ENCODE data around the gene SPOCK1.

- no peak for TF ChIP-seq EZH2 (IDR thresholded peaks at IDR 0.05; ENCODE audit: borderline replicate concordance, low read depth, low read length, severe bottlenecking)
- no peak for TF ChIP-seq CTCF (IDR thresholded peaks at IDR 0.05; ENCODE audit: extremely low read depth in 1 of 2, insufficient read depth in 1 of 2, low read depth in 1 of 2, low read length in 2 of 2)
- no peak for TF ChIP-seq POLR2A (IDR thresholded peaks at IDR 0.05; ENCODE audit: low read depth, low read length)
- peak; percentile 35 for TF ChIP-seq JUN (IDR thresholded peaks at IDR 0.05; ENCODE audit: borderline replicate concordance, insufficient read depth, insufficient read length, low read depth)
- TF ChIP-seq MYC (IDR thresholded peaks at IDR 0.05; ENCODE audit: low read depth, low read length) = no peak
- TF ChIP-seq MAX (IDR thresholded peaks at IDR 0.05; ENCODE audit: insufficient read depth, insufficient read length) = no peak
- peak; percentile 26 for TF ChIP-seq POLR2AphosphoS5 (IDR thresholded peaks at IDR 0.05; ENCODE audit: insufficient read depth, low read depth, low read length)
- no peak for TF ChIP-seq GATA2 (IDR thresholded peaks at IDR 0.05; ENCODE audit: insufficient read depth, insufficient read length, low read depth, low read length)
Observed at GRCh38 chr5:137487600-137487999, 11.5 kb downstream of the SPOCK1 start.

All from endothelial cell of umbilical vein (primary cell).